GM23338 (cell line): Measurements from ENCODE around the gene DIO1. TPM values are rescaled to one million over a fixed set of nuclear protein-coding genes. Genes with fewer than 3 reads are reported as not detected.
"Not testable (repeated sequence)": the region's sequence is repeated elsewhere in the genome, so short reads cannot be mapped to it uniquely, and the experiment has no call there.

Source experiments
- ATAC-seq: fragments of 200-7000 bp; cut with Tn5 transposase; 3 replicates; pipeline ENCODE4 v1.9.1; 2020
- DNase-seq: peaks from one replicate; pipeline ENCODE4 v3.0.0-alpha.2; 2015; ENCODE audit warnings: low spot score
- H2AFZ ChIP-seq: fragments of 200-600 bp; sonication (generic); 2 replicates; pipeline ENCODE4 v1.8.0; 2016; ENCODE audit warnings: antibody characterized with exemption, mild to moderate bottlenecking, moderate library complexity
- H3F3A ChIP-seq: fragments of 200-600 bp; sonication (generic); replicated peaks from 2 replicates; pipeline ENCODE4 v1.8.0; 2017; ENCODE audit warnings: antibody characterized with exemption, mixed run types, low read depth
- H3K27ac ChIP-seq: fragments of 200-600 bp; sonication (generic); 2 replicates; pipeline ENCODE4 v1.6.1; 2016; ENCODE audit warnings: low read depth
- H3K27me3 ChIP-seq: fragments of 200-600 bp; sonication (generic); 2 replicates; pipeline ENCODE4 v1.8.0; 2016; ENCODE audit warnings: mild to moderate bottlenecking, mixed run types, moderate library complexity; ENCODE audit not compliant: insufficient read depth
- H3K36me3 ChIP-seq: fragments of 200-600 bp; sonication (generic); 2 replicates; pipeline ENCODE4 v1.8.0; 2016; ENCODE audit warnings: mild to moderate bottlenecking; ENCODE audit not compliant: insufficient read depth
- H3K4me1 ChIP-seq: fragments of 200-600 bp; sonication (generic); 2 replicates; pipeline ENCODE4 v1.8.0; 2016; ENCODE audit warnings: mild to moderate bottlenecking, moderate library complexity; ENCODE audit not compliant: insufficient read depth
- H3K4me2 ChIP-seq: fragments of 200-600 bp; sonication (generic); 2 replicates; pipeline ENCODE4 v1.7.1; 2017; ENCODE audit warnings: mixed run types
- H3K4me3 ChIP-seq: fragments of 200-600 bp; sonication (generic); 2 replicates; pipeline ENCODE4 v1.6.1; 2016; ENCODE audit warnings: mixed run types
- H3K79me2 ChIP-seq: fragments of 200-600 bp; sonication (generic); replicated peaks from 2 replicates; pipeline ENCODE4 v1.8.0; 2017; ENCODE audit warnings: mild to moderate bottlenecking; ENCODE audit not compliant: insufficient read depth
- H3K9me2 ChIP-seq: fragments of 200-600 bp; sonication (generic); 2 replicates; pipeline ENCODE4 v1.8.0; 2017; ENCODE audit not compliant: insufficient read depth
- H4K20me1 ChIP-seq: fragments of 200-600 bp; sonication (generic); replicated peaks from 2 replicates; pipeline ENCODE4 v1.8.0; 2017; ENCODE audit warnings: mild to moderate bottlenecking; ENCODE audit not compliant: insufficient read depth
- H3K27ac Mint-ChIP-seq: 2 replicates; pipeline ENCODE4 v1.8.0; 2020; ENCODE audit warnings: inconsistent platforms, mild to moderate bottlenecking, moderate library complexity, mixed read lengths
- H3K27me3 Mint-ChIP-seq: 3 replicates; pipeline ENCODE4 v1.8.0; 2022; ENCODE audit warnings: low read depth, mild to moderate bottlenecking, moderate library complexity, mixed read lengths, inconsistent platforms; ENCODE audit not compliant: insufficient read depth, poor library complexity
- H3K36me3 Mint-ChIP-seq: 3 replicates; pipeline ENCODE4 v1.8.0; 2021; ENCODE audit warnings: low read depth, mild to moderate bottlenecking, inconsistent platforms, moderate library complexity, mixed read lengths
- H3K4me1 Mint-ChIP-seq: 3 replicates; pipeline ENCODE4 v1.8.0; 2020; ENCODE audit warnings: mild to moderate bottlenecking, inconsistent platforms, mixed read lengths
- H3K4me3 Mint-ChIP-seq: 3 replicates; pipeline ENCODE4 v1.8.0; 2021; ENCODE audit warnings: moderate library complexity, mild to moderate bottlenecking, inconsistent platforms, mixed read lengths
- H3K9me3 Mint-ChIP-seq: 3 replicates; pipeline ENCODE4 v1.8.0; 2020; ENCODE audit warnings: moderate library complexity, mild to moderate bottlenecking, inconsistent platforms, mixed read lengths
- CREB1 ChIP-seq: fragments of 250-450 bp; sonication (Bioruptor Pico); IDR thresholded peaks from 2 replicates; pipeline ENCODE4 v1.5.0; 2020; ENCODE audit warnings: low read depth, mild to moderate bottlenecking, moderate library complexity
- CTCF ChIP-seq, 2 experiments: fragments of 200-600 bp in 1 of 2; sonication (generic) in 1 of 2; conservative IDR thresholded peaks; 2 replicates each; pipeline versions ENCODE4 v1.5.1 to v1.6.1; 2016 to 2017; ENCODE audit warnings: antibody characterized with exemption in 2 of 2, low read depth in 2 of 2, mild to moderate bottlenecking in 2 of 2, moderate library complexity in 1 of 2
- EZH2phosphoT487 ChIP-seq: fragments of 200-600 bp; sonication (generic); IDR thresholded peaks from one replicate; pipeline ENCODE4 v1.8.1; 2018; ENCODE audit warnings: antibody characterized with exemption; ENCODE audit not compliant: unreplicated experiment
- JUNB ChIP-seq: IDR thresholded peaks from one replicate; pipeline ENCODE4 v1.6.1; 2016; ENCODE audit warnings: antibody characterized with exemption; ENCODE audit not compliant: unreplicated experiment
- ZNF114 ChIP-seq: fragments of 250-450 bp; sonication (Bioruptor Pico); IDR thresholded peaks from 2 replicates; pipeline ENCODE4 v1.5.0; 2020; ENCODE audit warnings: mild to moderate bottlenecking, moderate library complexity
- polyA plus RNA-seq: library from polyadenylated mRNA; unstranded; fragments of >200 nt; fragmentation: Nextera tagmentation; extraction: Ambion mirVana; gene quantifications from 2 replicates; pipeline ENCODE4 v1.2.1, GENCODE V29; 2016
- total RNA-seq: library from RNA; depleted of rRNA; stranded (reverse); fragments of >200 nt; shearing (Covaris generic); gene quantifications from 2 replicates; pipeline ENCODE4 v1.2.3, GENCODE V29; 2014

Gene DIO1
- total and polyA plus RNA-seq, 2 experiments from 2014 or later = 0.27 TPM; not detected in 1

DNA sequence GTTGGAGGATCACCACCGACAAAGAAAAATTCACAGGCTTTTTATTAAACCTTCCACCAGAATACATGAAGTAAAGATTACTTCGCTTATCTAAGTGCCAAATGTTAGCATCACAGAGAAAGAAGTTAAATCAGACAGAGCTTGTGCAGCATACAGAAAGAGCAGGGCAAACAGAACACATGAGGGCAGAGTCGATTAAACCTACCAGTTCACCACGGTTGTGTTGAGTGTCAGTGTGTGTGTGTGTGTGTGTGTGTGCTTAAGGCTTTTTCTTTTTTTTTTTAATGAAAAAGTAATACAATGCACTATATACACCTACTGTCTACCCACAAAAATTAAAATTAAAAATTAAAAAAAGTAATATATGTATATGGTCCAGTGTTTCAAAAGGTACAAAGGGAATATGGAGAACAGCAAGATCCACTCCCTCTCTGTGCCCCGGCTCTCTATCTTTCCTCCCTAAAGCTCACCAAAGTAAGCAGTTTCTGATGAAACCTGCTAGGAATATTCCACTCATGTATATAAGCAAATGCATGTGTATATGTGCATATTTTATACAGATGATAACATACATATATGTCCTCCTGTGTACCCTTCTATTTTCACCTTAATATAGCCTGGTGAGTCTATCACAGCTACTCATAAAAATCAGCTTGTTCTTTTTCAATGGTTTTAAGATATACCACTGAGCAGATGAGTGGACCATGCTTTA, 22.1 kb upstream of the DIO1 start:
- Histone ChIP-seq H3K9me2 (no peaks in the 10 kb centered on the region), H3K27ac (no peak overlapping the region), H2AFZ (no peak overlapping the region), H3K4me3 (no peak overlapping the region), H4K20me1 (no peaks in the 10 kb centered on the region; the same call in none of the 2 replicates), H3K27me3 (no peaks in the 10 kb centered on the region), H3F3A (no peaks in the 10 kb centered on the region), H3K79me2 (no peaks in the 10 kb centered on the region), H3K4me1 (no peaks in the 10 kb centered on the region), H3K36me3 (peaks cover 8% of the 10 kb centered on the region), H3K4me2 (no peak overlapping the region)
- Mint-ChIP-seq H3K36me3 (peaks cover 18% of the 10 kb centered on the region; the same call in 2 of the 3 replicates), H3K4me1 (no peaks in the 10 kb centered on the region; the same call in 2 of the 3 replicates), H3K27ac (no peak overlapping the region), H3K4me3 (no peak overlapping the region), H3K9me3 (no peaks in the 10 kb centered on the region), H3K27me3 (peaks cover 3% of the 10 kb centered on the region)
- no peak for DNase-seq
- TF ChIP-seq CTCF (conservative IDR thresholded peaks at IDR 0.05; ENCODE audit: low read depth in 2 of 2) = no peak
- TF ChIP-seq JUNB = no peak
- TF ChIP-seq ZNF114 = no peak
- TF ChIP-seq CREB1 (CRISPR knock-in tag) = no peak
- ATAC-seq = no peak

GRCh38 chr1:53875150-53875549, 18.8 kb upstream of the DIO1 start:
- H3K27ac ChIP-seq, H3K4me1 Mint-ChIP-seq, H3K4me3 ChIP-seq, H3K9me3 Mint-ChIP-seq, H3K4me3 Mint-ChIP-seq, H4K20me1 ChIP-seq, H3F3A ChIP-seq, DNase-seq, H3K27ac Mint-ChIP-seq, H3K27me3 ChIP-seq, ATAC-seq, H3K4me1 ChIP-seq, H3K27me3 Mint-ChIP-seq, H3K9me2 ChIP-seq, H3K4me2 ChIP-seq, H2AFZ ChIP-seq, H3K79me2 ChIP-seq: not testable (repeated sequence)
- peaks cover 12% of the 10 kb centered on the region; the same call in 1 of the 3 replicates for H3K36me3 Mint-ChIP-seq
- H3K36me3 ChIP-seq = peaks cover 13% of the 10 kb centered on the region

DNA sequence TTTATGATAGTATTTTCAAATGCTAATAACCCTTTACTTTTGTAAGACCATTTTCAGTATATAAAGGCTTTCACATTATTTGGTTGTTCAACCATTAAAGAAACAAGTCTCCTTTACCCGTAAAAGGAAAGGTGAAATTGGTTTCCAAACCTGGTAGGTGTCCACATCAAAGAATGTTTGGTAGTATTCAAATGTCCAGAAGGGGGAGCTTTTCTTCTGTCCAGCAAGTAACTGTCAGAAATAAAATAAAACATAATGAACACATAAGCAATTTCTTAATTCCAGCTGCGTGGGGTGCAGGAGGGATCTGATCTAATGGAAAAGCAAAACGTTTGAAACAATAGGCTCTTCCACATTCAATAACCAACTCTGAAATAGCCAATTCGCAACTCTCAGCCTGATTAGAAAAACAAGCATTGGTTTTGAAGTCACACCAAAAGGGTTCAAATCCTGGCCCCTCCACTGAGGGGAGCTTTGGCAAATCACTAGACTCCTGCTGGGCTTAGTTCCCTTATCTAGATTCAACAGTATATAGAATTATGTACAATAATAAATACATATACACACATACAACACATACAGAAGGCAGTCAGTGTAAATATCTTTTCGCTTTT, 15.4 kb upstream of the DIO1 start:
- no peak overlapping the region for H3K4me3 ChIP-seq
- peaks cover 4% of the 10 kb centered on the region; the same call in 1 of the 2 replicates for H4K20me1 ChIP-seq
- H2AFZ ChIP-seq = no peak overlapping the region
- ATAC-seq (no peak), DNase-seq (peak; percentile 68)
- Mint-ChIP-seq H3K4me1 (no peaks in the 10 kb centered on the region; the same call in 2 of the 3 replicates), H3K9me3 (no peaks in the 10 kb centered on the region), H3K36me3 (peaks cover 32% of the 10 kb centered on the region), H3K27me3 (peaks cover under 1% of the 10 kb centered on the region), H3K27ac (no peak overlapping the region), H3K4me3 (no peak overlapping the region)
- no peak overlapping the region for H3K4me2 ChIP-seq
- H3K79me2 ChIP-seq = no peaks in the 10 kb centered on the region
- H3K4me1 ChIP-seq = no peaks in the 10 kb centered on the region
- H3K27ac ChIP-seq = no peak overlapping the region
- no peaks in the 10 kb centered on the region for H3F3A ChIP-seq
- peaks cover 7% of the 10 kb centered on the region for H3K36me3 ChIP-seq
- TF ChIP-seq EZH2phosphoT487 = no peak
- peak; percentile 59 to 78 for TF ChIP-seq CTCF (conservative IDR thresholded peaks at IDR 0.05; ENCODE audit: low read depth in 2 of 2)
- no peak for TF ChIP-seq ZNF114
- no peaks in the 10 kb centered on the region for H3K9me2 ChIP-seq
- no peaks in the 10 kb centered on the region for H3K27me3 ChIP-seq

DNA sequence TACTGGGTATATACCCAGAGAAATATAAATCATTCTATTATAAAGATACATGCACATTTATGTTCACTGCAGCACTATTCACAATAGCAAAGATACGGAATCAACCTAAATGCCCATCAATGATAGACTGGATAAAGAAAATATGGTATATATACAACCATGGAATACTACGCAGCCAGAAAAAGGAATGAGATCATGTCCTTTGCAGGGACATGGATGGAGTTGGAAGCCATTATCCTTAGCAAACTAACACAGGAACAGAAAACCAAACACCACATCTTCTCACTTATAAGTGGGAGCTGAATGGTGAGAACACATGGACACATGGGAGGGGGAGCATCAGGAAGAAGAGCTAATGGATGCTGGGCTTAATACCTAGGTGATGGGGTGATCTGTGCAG, 12.1 kb upstream of the DIO1 start:
- H3K27ac Mint-ChIP-seq, H3K27me3 Mint-ChIP-seq, H3K4me1 Mint-ChIP-seq, H3K36me3 ChIP-seq, H3K4me1 ChIP-seq, H3K27me3 ChIP-seq, H3K4me2 ChIP-seq, H3F3A ChIP-seq, H4K20me1 ChIP-seq, DNase-seq, H2AFZ ChIP-seq, H3K9me2 ChIP-seq, ATAC-seq, H3K4me3 ChIP-seq, H3K27ac ChIP-seq, H3K4me3 Mint-ChIP-seq, H3K9me3 Mint-ChIP-seq, H3K79me2 ChIP-seq: not testable (repeated sequence)
- H3K36me3 Mint-ChIP-seq = peaks cover 25% of the 10 kb centered on the region
